ENCODE measurements around the gene GARS1. TPM values are rescaled to one million over a fixed set of nuclear protein-coding genes. Genes with fewer than 3 reads are reported as not detected.

GARS1 gene
- total RNA-seq, 1 experiment from 2014 or later: 380 TPM

- TF ChIP-seq CTCF (IDR thresholded peaks at IDR 0.05; ENCODE audit: insufficient read depth in 1 of 2, low read depth in 1 of 2, low read length in 1 of 2, severe bottlenecking in 1 of 2, unreplicated experiment in 1 of 2): no peak
- Histone ChIP-seq H3K27me3 (replicated peaks; ENCODE audit: control insufficient read depth, insufficient read depth, low read length) (no peaks in the 10 kb centered on the region), H3K9me3 (no peaks in the 10 kb centered on the region), H3K4me3 (ENCODE audit: low read depth, low read length) (no peak overlapping the region), H3K36me3 (ENCODE audit: control insufficient read depth, insufficient read depth, low read length) (peaks cover 3% of the 10 kb centered on the region; the same call in 1 of the 2 replicates), H3K4me1 (no peaks in the 10 kb centered on the region)
- Mint-ChIP-seq H3K4me3 (ENCODE audit: unreplicated experiment) (no peak overlapping the region), H3K4me1 (ENCODE audit: low read depth, unreplicated experiment) (no peaks in the 10 kb centered on the region), H3K9me3 (ENCODE audit: unreplicated experiment) (no peaks in the 10 kb centered on the region), H3K27me3 (ENCODE audit: insufficient read depth, unreplicated experiment) (no peaks in the 10 kb centered on the region), H3K36me3 (ENCODE audit: insufficient read depth, unreplicated experiment) (peaks cover 99% of the 10 kb centered on the region), H3K27ac (ENCODE audit: unreplicated experiment) (no peak overlapping the region)
- intact Hi-C loops (cut with micrococcal nuclease; ENCODE audit: unreplicated experiment): no loop called here
- ChIA-PET POLR2A (no interaction called here), CTCF (no interaction called here)
- DNase-seq: no peak
- no TSS peak for BruUV-seq (replicated peaks)
These were observed 23.5 kb downstream of the GARS1 start for GRCh38 chr7:30618080-30618676.

- Histone ChIP-seq H3K27me3 (replicated peaks; ENCODE audit: control insufficient read depth, insufficient read depth, low read length) (no peaks in the 10 kb centered on the region), H3K36me3 (ENCODE audit: control insufficient read depth, insufficient read depth, low read length) (peaks cover 3% of the 10 kb centered on the region; the same call in 1 of the 2 replicates), H3K9me3 (no peaks in the 10 kb centered on the region), H3K4me3 (ENCODE audit: low read depth, low read length) (no peak overlapping the region), H3K4me1 (no peaks in the 10 kb centered on the region)
- no peaks in the 10 kb centered on the region for H3K9me3 Mint-ChIP-seq (ENCODE audit: unreplicated experiment)
- DNase-seq: no peak
- H3K4me1 Mint-ChIP-seq (ENCODE audit: low read depth, unreplicated experiment): no peaks in the 10 kb centered on the region
- intact Hi-C loops (cut with micrococcal nuclease; ENCODE audit: unreplicated experiment): no loop called here
- peaks cover 99% of the 10 kb centered on the region for H3K36me3 Mint-ChIP-seq (ENCODE audit: insufficient read depth, unreplicated experiment)
- no peak overlapping the region for H3K4me3 Mint-ChIP-seq (ENCODE audit: unreplicated experiment)
- POLR2A ChIA-PET: no interaction called here
- no TSS peak for BruUV-seq (replicated peaks)
- no peaks in the 10 kb centered on the region for H3K27me3 Mint-ChIP-seq (ENCODE audit: insufficient read depth, unreplicated experiment)
- TF ChIP-seq CTCF (IDR thresholded peaks at IDR 0.05; ENCODE audit: insufficient read depth in 1 of 2, low read depth in 1 of 2, low read length in 1 of 2, severe bottlenecking in 1 of 2, unreplicated experiment in 1 of 2): no peak
- no peak overlapping the region for H3K27ac Mint-ChIP-seq (ENCODE audit: unreplicated experiment)
- CTCF ChIA-PET: no interaction called here
These were observed 24.3 kb downstream of the GARS1 start for GRCh38 chr7:30618961-30619360.

- Histone ChIP-seq H3K4me3 (ENCODE audit: low read depth, low read length) (no peak overlapping the region), H3K27me3 (replicated peaks; ENCODE audit: control insufficient read depth, insufficient read depth, low read length) (no peaks in the 10 kb centered on the region), H3K9me3 (no peaks in the 10 kb centered on the region), H3K4me1 (no peaks in the 10 kb centered on the region), H3K36me3 (ENCODE audit: control insufficient read depth, insufficient read depth, low read length) (peaks cover 2% of the 10 kb centered on the region; the same call in 1 of the 2 replicates)
- Mint-ChIP-seq H3K9me3 (ENCODE audit: unreplicated experiment) (no peaks in the 10 kb centered on the region), H3K36me3 (ENCODE audit: insufficient read depth, unreplicated experiment) (peaks cover 98% of the 10 kb centered on the region), H3K4me3 (ENCODE audit: unreplicated experiment) (no peak overlapping the region), H3K27me3 (ENCODE audit: insufficient read depth, unreplicated experiment) (no peaks in the 10 kb centered on the region), H3K27ac (ENCODE audit: unreplicated experiment) (no peak overlapping the region), H3K4me1 (ENCODE audit: low read depth, unreplicated experiment) (no peaks in the 10 kb centered on the region)
- ChIA-PET POLR2A (no interaction called here), CTCF (interaction anchor here (1.1 kb wide), 1 partner anchor 116 kb away, joined by 3 read pairs; no protein-coding TSS in a partner anchor)
- no peak for DNase-seq
- intact Hi-C loops (cut with micrococcal nuclease; ENCODE audit: unreplicated experiment): loop anchor here (2.0 kb wide), 1 partner anchor 116 kb away; no protein-coding TSS in a partner anchor
- BruUV-seq (replicated peaks): no TSS peak
- no peak for TF ChIP-seq CTCF (IDR thresholded peaks at IDR 0.05; ENCODE audit: insufficient read depth in 1 of 2, low read depth in 1 of 2, low read length in 1 of 2, severe bottlenecking in 1 of 2, unreplicated experiment in 1 of 2)
These were observed 30.6 kb downstream of the GARS1 start for GRCh38 chr7:30625283-30625682.
